H1 (cell line): ENCODE measurements around the gene EME2.

Experiments used
- ATF2 ChIP-seq: IDR thresholded peaks from 2 replicates; pipeline ENCODE4 v1.6.1; 2012; ENCODE audit warnings: low read length, inconsistent platforms
- CBX5 ChIP-seq: fragments of 300-800, 300-1000 bp; sonication (generic); IDR thresholded peaks from 2 replicates; pipeline ENCODE4 v1.7.1; 2016; ENCODE audit warnings: antibody characterized with exemption, low read length, low read depth
- EGR1 ChIP-seq: IDR thresholded peaks from 2 replicates; pipeline ENCODE4 v1.6.1; 2011; ENCODE audit warnings: low read depth, low read length, borderline replicate concordance
- EZH2 ChIP-seq: fragments of 200-600 bp; sonication (generic); IDR thresholded peaks from 2 replicates; pipeline ENCODE4 v1.7.1; 2012; ENCODE audit warnings: low read depth, mild to moderate bottlenecking, moderate library complexity, low read length, inconsistent platforms; ENCODE audit not compliant: severe bottlenecking
- GTF2F1 ChIP-seq: IDR thresholded peaks from 2 replicates; pipeline ENCODE4 v1.6.1; 2012; ENCODE audit warnings: low read depth, low read length, improper control_type of control experiment, borderline replicate concordance
- PHF8 ChIP-seq: fragments of 200-600 bp; sonication (generic); conservative IDR thresholded peaks from 2 replicates; pipeline ENCODE4 v1.7.1; 2012; ENCODE audit warnings: low read depth, mild to moderate bottlenecking, inconsistent platforms, low read length, moderate library complexity
- POLR2A ChIP-seq, 2 experiments: IDR thresholded peaks; 1 replicate in 1 of 2; 2 replicates in 1 of 2; pipeline ENCODE4 v1.6.1; 2011; ENCODE audit warnings: low read depth in 2 of 2, low read length in 2 of 2, mild to moderate bottlenecking in 2 of 2; ENCODE audit errors: control extremely low read depth in 1 of 2
- POLR2AphosphoS5 ChIP-seq: IDR thresholded peaks from 2 replicates; pipeline ENCODE4 v1.6.1; 2011; ENCODE audit warnings: low read depth, low read length
- SIN3A ChIP-seq, 2 experiments: IDR thresholded peaks in 1 of 2; conservative IDR thresholded peaks in 1 of 2; 2 replicates each; pipeline ENCODE4 v1.6.1; 2011 to 2012; ENCODE audit warnings: low read length in 2 of 2, improper control_type of control experiment in 1 of 2, low read depth in 1 of 2, mild to moderate bottlenecking in 1 of 2
- SIX5 ChIP-seq: IDR thresholded peaks from 2 replicates; pipeline ENCODE4 v1.6.1; 2011; ENCODE audit warnings: mild to moderate bottlenecking, low read depth, low read length
- TAF1 ChIP-seq: IDR thresholded peaks from 2 replicates; pipeline ENCODE4 v1.6.1; 2011; ENCODE audit warnings: mild to moderate bottlenecking, low read depth, low read length
- YY1 ChIP-seq: IDR thresholded peaks from 2 replicates; pipeline ENCODE4 v1.6.1; 2011; ENCODE audit warnings: low read depth, mild to moderate bottlenecking, low read length
- TF ChIP-seq, protein P1 (sequence below), 3 experiments: IDR thresholded peaks; 1 replicate in 2 of 3; 2 replicates in 1 of 3; pipeline versions ENCODE4 v1.5.1 to v1.6.1; 2011; ENCODE audit warnings: low read length in 3 of 3, mild to moderate bottlenecking in 3 of 3, inconsistent platforms in 2 of 3, low read depth in 1 of 3, moderate library complexity in 1 of 3; ENCODE audit not compliant: insufficient read depth in 1 of 3; ENCODE audit errors: control extremely low read depth in 1 of 3

GRCh38 chr16:1778200-1779179 lies 5.9 kb downstream of the EME2 start:
- TF ChIP-seq, protein P1, sequence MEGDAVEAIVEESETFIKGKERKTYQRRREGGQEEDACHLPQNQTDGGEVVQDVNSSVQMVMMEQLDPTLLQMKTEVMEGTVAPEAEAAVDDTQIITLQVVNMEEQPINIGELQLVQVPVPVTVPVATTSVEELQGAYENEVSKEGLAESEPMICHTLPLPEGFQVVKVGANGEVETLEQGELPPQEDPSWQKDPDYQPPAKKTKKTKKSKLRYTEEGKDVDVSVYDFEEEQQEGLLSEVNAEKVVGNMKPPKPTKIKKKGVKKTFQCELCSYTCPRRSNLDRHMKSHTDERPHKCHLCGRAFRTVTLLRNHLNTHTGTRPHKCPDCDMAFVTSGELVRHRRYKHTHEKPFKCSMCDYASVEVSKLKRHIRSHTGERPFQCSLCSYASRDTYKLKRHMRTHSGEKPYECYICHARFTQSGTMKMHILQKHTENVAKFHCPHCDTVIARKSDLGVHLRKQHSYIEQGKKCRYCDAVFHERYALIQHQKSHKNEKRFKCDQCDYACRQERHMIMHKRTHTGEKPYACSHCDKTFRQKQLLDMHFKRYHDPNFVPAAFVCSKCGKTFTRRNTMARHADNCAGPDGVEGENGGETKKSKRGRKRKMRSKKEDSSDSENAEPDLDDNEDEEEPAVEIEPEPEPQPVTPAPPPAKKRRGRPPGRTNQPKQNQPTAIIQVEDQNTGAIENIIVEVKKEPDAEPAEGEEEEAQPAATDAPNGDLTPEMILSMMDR (IDR thresholded peaks at IDR 0.05; ENCODE audit: control extremely low read depth in 1 of 3, insufficient read depth in 1 of 3, low read depth in 1 of 3, low read length in 3 of 3): no peak
- TF ChIP-seq ATF2 (no peak), GTF2F1 (no peak), TAF1 (no peak), SIN3A (conservative IDR thresholded peaks at IDR 0.05 in 1 of 2, IDR thresholded peaks at IDR 0.05 in 1 of 2; ENCODE audit: low read depth in 1 of 2, low read length in 2 of 2) (no peak), POLR2A (IDR thresholded peaks at IDR 0.05; ENCODE audit: control extremely low read depth in 1 of 2, low read depth in 2 of 2, low read length in 2 of 2) (no peak; a peak in 1 of 3 replicates), SIX5 (no peak), YY1 (no peak), CBX5 (no peak), EGR1 (no peak), PHF8 (no peak), POLR2AphosphoS5 (peak; percentile 22), EZH2 (no peak)
